GM06990 (cell line): ENCODE data around the gene CETN1.

Experiments used
- DNase-seq: peaks from one replicate; pipeline ENCODE4 v3.0.0-alpha.2; 2011; ENCODE audit not compliant: insufficient read length; ENCODE audit errors: extremely low read depth
- H3K27me3 ChIP-seq: replicated peaks from 2 replicates; pipeline ENCODE4 v1.6.0; 2011; ENCODE audit warnings: low read length; ENCODE audit not compliant: control insufficient read depth, insufficient read depth
- H3K36me3 ChIP-seq: 2 replicates; pipeline ENCODE4 v1.5.1; 2011; ENCODE audit warnings: low read length; ENCODE audit not compliant: control insufficient read depth, insufficient read depth
- H3K4me3 ChIP-seq: replicated peaks from 2 replicates; pipeline ENCODE4 v1.5.1; 2011; ENCODE audit warnings: low read depth, mild to moderate bottlenecking, control low read depth, low read length
- CTCF ChIP-seq: IDR thresholded peaks from 2 replicates; pipeline ENCODE4 v1.5.1; 2011; ENCODE audit warnings: low read length, control low read depth, mild to moderate bottlenecking, inconsistent platforms; ENCODE audit not compliant: insufficient read depth, poor library complexity, severe bottlenecking

CETN1 gene

GRCh38 chr18:568731-569130 is 11.4 kb upstream of the CETN1 start:
- TF ChIP-seq CTCF, result no peak
- Histone ChIP-seq H3K4me3 (no peak overlapping the region), H3K27me3 (no peaks in the 10 kb centered on the region), H3K36me3 (no peaks in the 10 kb centered on the region)
- DNase-seq, result no peak

GRCh38 chr18:570256-570655 is 9.9 kb upstream of the CETN1 start:
- TF ChIP-seq CTCF, result no peak
- Histone ChIP-seq H3K36me3 (no peaks in the 10 kb centered on the region), H3K4me3 (no peak overlapping the region), H3K27me3 (no peaks in the 10 kb centered on the region)
- DNase-seq, result no peak

- H3K4me3 ChIP-seq, result no peak overlapping the region
- no peak for TF ChIP-seq CTCF
- H3K36me3 ChIP-seq, result no peaks in the 10 kb centered on the region
- no peaks in the 10 kb centered on the region for H3K27me3 ChIP-seq
- no peak for DNase-seq
These were observed 9.5 kb upstream of the CETN1 start for GRCh38 chr18:570697-571096.

- H3K4me3 ChIP-seq, result no peak overlapping the region
- no peaks in the 10 kb centered on the region for H3K36me3 ChIP-seq
- no peak for TF ChIP-seq CTCF
These were observed 7.9 kb upstream of the CETN1 start for GRCh38 chr18:572091-572830.

GRCh38 chr18:572831-573289 is 7.3 kb upstream of the CETN1 start:
- H3K27me3 ChIP-seq, result no peaks in the 10 kb centered on the region
- DNase-seq, result no peak
- no peak for TF ChIP-seq CTCF
- no peak overlapping the region for H3K4me3 ChIP-seq
- H3K36me3 ChIP-seq, result no peaks in the 10 kb centered on the region

More at GRCh38 chr18:572091-572830, 7.9 kb upstream of the CETN1 start:
- no peak for DNase-seq
- H3K27me3 ChIP-seq, result no peaks in the 10 kb centered on the region
